Measurements from ENCODE around the gene NR2F1-AS1. TPM values are rescaled to one million over a fixed set of nuclear protein-coding genes. Genes with fewer than 3 reads are reported as not detected.

Gene NR2F1-AS1
- total RNA-seq, 2 experiments from 2014 or later, result not detected

GRCh38 chr5:93567424-93567823 is 13.6 kb downstream of the NR2F1-AS1 start:
- Histone ChIP-seq H3K27ac (ENCODE audit: low read depth, low read length, poor library complexity, severe bottlenecking) (no peak overlapping the region), H3K9me2 (ENCODE audit: insufficient read depth, low read length) (no peaks in the 10 kb centered on the region), H4K20me1 (ENCODE audit: insufficient read depth, low read length) (no peaks in the 10 kb centered on the region), H2AFZ (ENCODE audit: low read length) (no peak overlapping the region), H3K36me3 (ENCODE audit: insufficient read depth, low read length) (no peaks in the 10 kb centered on the region), H3K4me2 (ENCODE audit: low read length) (no peak overlapping the region), H3K9me3 (ENCODE audit: low read length) (no peaks in the 10 kb centered on the region), H3K4me1 (ENCODE audit: insufficient read depth, low read length, poor library complexity, severe bottlenecking) (no peaks in the 10 kb centered on the region), H3K4me3 (ENCODE audit: low read depth, low read length, poor library complexity, severe bottlenecking) (no peak overlapping the region), H3K79me2 (ENCODE audit: insufficient read depth, low read depth, low read length) (no peaks in the 10 kb centered on the region)
- no peak for DNase-seq (ENCODE audit: low spot score)
- intact Hi-C loops (cut with micrococcal nuclease; ENCODE audit: unreplicated experiment), result no loop called here
- CTCF ChIA-PET (ENCODE audit: unreplicated experiment), result no interaction called here
- POLR2A ChIA-PET, result interaction anchor here (0.6 kb wide), 1 partner anchor 67 kb away, joined by 3 read pairs; no protein-coding TSS in a partner anchor
- TF ChIP-seq CTCF (conservative IDR thresholded peaks at IDR 0.05; ENCODE audit: low read length) (no peak), EZH2phosphoT487 (IDR thresholded peaks at IDR 0.05; ENCODE audit: borderline replicate concordance, low read depth, low read length) (no peak)
- BruUV-seq (replicated peaks), result no TSS peak

DNA sequence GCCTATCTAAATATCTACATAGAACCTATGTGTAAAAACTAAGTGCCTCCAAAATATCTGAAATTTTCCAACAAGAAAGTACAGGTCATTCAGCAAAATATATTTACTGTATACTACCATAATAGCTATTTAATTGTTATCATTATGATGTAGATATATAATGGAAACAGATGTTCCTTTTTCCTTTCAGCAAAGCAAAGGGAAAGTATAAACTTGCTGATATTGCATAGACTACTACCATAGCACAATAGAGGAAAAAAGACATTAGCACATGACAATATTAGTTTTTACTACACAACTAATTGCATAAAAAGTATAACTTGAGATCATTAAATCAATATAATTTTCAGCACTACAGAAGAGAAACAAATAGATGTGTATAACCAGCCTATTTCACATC is 14.9 kb downstream of the NR2F1-AS1 start:
- no peaks in the 10 kb centered on the region for H3K79me2 ChIP-seq (ENCODE audit: insufficient read depth, low read depth, low read length)
- CTCF ChIA-PET (ENCODE audit: unreplicated experiment), result no interaction called here

More for the DNA sequence above, 14.9 kb downstream of the NR2F1-AS1 start:
- Histone ChIP-seq H3K9me3 (ENCODE audit: low read length) (no peaks in the 10 kb centered on the region), H3K36me3 (ENCODE audit: insufficient read depth, low read length) (no peaks in the 10 kb centered on the region), H3K4me2 (ENCODE audit: low read length) (no peak overlapping the region), H3K9me2 (ENCODE audit: insufficient read depth, low read length) (no peaks in the 10 kb centered on the region), H2AFZ (ENCODE audit: low read length) (no peak overlapping the region), H4K20me1 (ENCODE audit: insufficient read depth, low read length) (no peaks in the 10 kb centered on the region), H3K4me3 (ENCODE audit: low read depth, low read length, poor library complexity, severe bottlenecking) (no peak overlapping the region), H3K4me1 (ENCODE audit: insufficient read depth, low read length, poor library complexity, severe bottlenecking) (no peaks in the 10 kb centered on the region), H3K27ac (ENCODE audit: low read depth, low read length, poor library complexity, severe bottlenecking) (no peak overlapping the region)
- BruUV-seq (replicated peaks), result no TSS peak
- POLR2A ChIA-PET, result interaction anchor here (0.5 kb wide), 1 partner anchor 441 kb away, joined by 3 read pairs; no protein-coding TSS in a partner anchor
- DNase-seq (ENCODE audit: low spot score), result no peak
- intact Hi-C loops (cut with micrococcal nuclease; ENCODE audit: unreplicated experiment), result no loop called here
- TF ChIP-seq CTCF (conservative IDR thresholded peaks at IDR 0.05; ENCODE audit: low read length) (no peak), EZH2phosphoT487 (IDR thresholded peaks at IDR 0.05; ENCODE audit: borderline replicate concordance, low read depth, low read length) (no peak)

Data from OCI-LY7 (cell line).